ENCODE data around the gene MTMR8. TPM values are rescaled to one million over a fixed set of nuclear protein-coding genes. Genes with fewer than 3 reads are reported as not detected.
"Not testable (repeated sequence)": the region's sequence is repeated elsewhere in the genome, so short reads cannot be mapped to it uniquely, and the experiment has no call there.

MTMR8 gene
- total RNA-seq: under 0.01 and 0.20 TPM in 2 replicates

DNA sequence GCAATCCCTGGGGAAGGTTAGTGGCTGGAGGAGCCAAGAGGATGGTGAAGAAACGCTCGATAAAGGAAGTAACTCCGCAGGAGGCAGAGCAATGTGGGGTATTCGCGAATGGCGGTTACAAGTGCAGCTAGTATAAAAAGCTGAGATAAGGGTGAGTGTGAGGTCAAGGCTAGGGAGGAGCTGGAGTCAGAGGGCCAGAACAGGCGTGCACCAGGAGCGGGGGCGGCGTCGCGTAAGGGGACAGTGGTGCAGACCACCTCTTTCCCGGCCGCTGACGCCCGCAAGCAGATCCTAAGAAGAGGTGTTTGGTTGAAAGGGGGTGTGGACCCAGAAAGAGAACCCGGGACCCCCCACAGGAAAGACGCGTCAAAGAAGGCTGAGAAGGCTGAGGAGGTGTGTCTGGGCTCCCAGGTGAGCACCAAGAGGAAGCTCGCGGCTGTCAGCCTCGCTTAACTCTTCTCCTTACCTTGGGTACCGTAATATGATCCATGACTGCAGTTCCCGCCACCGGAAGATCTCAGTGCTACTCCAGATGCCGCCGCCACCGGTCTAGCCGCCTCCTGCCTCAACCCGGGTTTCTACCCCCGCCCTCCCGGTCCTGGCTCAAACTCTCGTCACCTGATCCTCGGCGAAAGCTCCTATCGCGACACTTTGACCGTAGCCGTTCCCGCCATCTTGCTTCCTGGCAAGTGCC, at the start of gene MTMR8:
TSS of gene MTMR8 (minus strand) at position 579 of the 694 bp plus-strand sequence. CDS start at position 490, 89 bp downstream.
- no peak for DNase-seq (ENCODE audit: low read depth in 2 of 2)

GRCh38 chrX:64439551-64439950, 44.3 kb upstream of the MTMR8 start:
- no peak for DNase-seq (ENCODE audit: low read depth in 2 of 2)

- DNase-seq (ENCODE audit: low read depth in 2 of 2): no peak
Observed at GRCh38 chrX:64437665-64438064, 42.4 kb upstream of the MTMR8 start.

DNA sequence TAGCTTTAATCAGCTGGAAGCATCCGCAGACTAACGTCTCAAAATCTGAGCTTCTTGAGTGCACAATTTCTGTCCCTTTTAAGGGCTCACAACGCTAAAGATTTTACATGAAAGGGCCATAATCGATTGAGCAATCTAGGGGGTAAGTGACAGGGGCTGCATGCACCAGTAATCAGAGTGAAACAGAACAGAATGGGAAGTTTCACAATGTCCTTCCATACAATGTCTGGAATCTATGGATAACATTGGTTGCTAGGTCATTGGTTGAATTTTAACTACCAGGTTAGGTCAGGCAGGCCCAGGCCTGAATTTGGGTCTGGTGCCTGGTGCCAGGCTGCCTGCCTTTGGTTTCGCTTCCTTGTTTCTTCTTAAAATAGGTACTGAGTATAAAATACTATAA, 42.0 kb upstream of the MTMR8 start:
- no peak for DNase-seq (ENCODE audit: low read depth in 2 of 2)

- DNase-seq (ENCODE audit: low read depth in 2 of 2): no peak
Observed at GRCh38 chrX:64428371-64428770, 33.1 kb upstream of the MTMR8 start.

DNA sequence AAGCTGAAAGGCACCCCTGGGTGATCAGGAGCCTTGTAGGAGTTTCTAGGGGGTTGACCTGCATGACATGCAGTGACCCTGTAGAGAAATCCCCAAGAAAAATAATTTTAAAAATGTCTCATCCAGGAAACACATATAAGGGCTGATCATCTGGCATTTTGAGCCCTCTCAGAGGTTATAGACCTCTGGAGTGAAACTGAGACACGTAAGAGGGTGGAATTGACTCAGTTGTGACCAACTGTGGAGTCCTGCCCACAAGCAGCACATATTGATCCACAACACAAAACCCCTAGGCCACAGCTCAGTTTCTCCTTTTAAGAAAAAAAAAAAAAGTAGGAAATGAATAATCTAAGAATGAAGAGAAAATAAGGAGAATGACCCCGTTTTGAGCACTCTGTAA, 32.5 kb upstream of the MTMR8 start:
- DNase-seq (ENCODE audit: low read depth in 2 of 2): no peak

DNA sequence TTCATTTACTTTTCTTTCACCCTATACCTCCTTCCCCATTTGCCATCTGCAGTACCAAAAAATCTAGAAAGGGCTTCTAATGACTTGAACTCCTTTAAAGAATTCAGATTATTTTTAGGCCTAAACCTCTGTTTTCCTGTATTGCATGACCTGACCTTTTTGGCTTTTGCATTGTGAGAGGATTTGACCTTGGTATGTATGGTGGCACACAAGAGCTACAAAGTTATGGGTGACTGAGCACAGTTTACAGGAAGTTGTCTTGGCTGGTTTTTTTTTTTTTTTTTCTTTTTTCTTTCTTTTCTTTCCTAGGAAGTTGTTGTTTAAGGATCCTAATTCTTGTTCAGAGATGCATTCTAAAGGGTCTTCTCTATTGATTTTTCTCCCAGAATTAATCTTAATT, 32.0 kb upstream of the MTMR8 start:
- no peak for DNase-seq (ENCODE audit: low read depth in 2 of 2)

- DNase-seq (ENCODE audit: low read depth in 2 of 2): not testable (repeated sequence)
Observed at GRCh38 chrX:64409730-64410129, 14.5 kb upstream of the MTMR8 start.

DNA sequence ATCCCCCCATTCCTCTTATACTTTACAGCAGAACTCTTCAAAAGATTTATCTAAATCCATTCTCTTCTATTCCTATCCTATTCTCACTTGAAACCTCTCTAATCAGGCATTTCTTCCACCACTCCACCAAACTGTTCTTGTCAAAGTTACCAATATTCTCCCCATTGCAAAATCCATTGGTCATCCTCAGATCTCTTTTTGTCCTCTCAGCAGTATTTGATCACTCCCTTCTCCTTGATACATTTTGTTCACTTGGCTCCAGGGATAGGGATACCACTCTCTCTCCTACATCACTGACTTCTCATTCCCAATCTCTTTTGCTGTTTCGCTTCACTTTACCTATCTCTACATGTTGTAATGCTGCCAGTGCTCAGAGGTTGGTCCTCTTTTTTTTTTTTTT, 2.8 kb upstream of the MTMR8 start:
- no peak for DNase-seq (ENCODE audit: low read depth in 2 of 2)

DNA sequence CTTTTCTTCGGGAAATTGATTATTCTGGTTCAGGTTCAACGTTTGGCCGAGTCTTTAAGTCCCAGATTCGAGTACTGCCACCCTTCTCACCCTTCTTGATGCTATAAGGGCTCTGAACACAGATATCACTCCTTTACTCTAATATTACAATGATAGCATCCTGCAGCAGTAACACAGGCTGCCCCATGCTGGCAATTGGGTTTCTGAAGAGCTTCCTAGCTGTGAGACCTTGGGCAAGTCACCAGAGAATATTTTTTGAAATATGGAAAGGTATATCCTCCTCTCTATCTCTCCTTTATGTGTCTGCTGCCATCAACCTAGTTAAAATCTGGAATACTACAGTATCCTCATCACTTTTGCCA, 297 bp upstream of the MTMR8 start:
- DNase-seq (ENCODE audit: low read depth in 2 of 2): no peak

- DNase-seq (ENCODE audit: low read depth in 2 of 2): no peak
Observed at GRCh38 chrX:64394059-64394873, 986 bp downstream of the MTMR8 start.

- no peak for DNase-seq (ENCODE audit: low read depth in 2 of 2)
Observed at GRCh38 chrX:64389489-64389888, 5.8 kb downstream of the MTMR8 start.

DNA sequence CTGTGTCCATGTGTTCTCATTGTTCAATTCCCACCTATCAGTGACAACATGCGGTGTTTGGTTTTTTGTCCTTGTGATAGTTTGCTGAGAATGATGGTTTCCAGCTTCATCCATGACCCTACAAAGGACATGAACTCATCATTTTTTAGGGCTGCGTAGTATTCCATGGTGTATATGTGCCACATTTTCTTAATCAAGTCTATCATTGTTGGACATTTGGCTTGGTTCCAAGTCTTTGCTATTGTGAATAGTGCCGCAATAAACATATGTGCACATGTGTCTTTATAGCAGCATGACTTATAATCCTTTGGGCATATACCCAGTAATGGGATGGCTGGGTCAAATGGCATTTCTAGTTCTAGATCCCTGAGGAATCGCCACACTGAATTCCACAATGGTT, 14.5 kb downstream of the MTMR8 start:
- not testable (repeated sequence) for DNase-seq (ENCODE audit: low read depth in 2 of 2)

DNA sequence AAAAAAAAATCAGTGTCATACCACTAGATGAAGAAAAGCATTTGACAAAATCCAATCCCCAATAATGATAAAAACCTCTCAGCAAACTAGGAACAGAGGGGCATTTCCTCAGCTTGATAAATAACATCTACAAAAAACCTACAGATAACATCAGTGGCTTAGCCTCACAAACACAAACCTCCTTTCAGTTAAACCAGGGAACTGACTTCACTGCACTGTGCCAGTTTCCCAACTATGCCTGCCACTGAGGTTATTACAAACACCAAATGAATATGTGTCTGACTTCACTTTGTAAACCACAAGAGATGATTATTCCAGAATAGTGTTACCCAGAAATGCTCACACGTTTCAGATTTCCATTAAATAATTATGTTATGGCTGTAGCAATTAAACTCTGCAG, 15.3 kb downstream of the MTMR8 start:
- DNase-seq (ENCODE audit: low read depth in 2 of 2): no peak

DNA sequence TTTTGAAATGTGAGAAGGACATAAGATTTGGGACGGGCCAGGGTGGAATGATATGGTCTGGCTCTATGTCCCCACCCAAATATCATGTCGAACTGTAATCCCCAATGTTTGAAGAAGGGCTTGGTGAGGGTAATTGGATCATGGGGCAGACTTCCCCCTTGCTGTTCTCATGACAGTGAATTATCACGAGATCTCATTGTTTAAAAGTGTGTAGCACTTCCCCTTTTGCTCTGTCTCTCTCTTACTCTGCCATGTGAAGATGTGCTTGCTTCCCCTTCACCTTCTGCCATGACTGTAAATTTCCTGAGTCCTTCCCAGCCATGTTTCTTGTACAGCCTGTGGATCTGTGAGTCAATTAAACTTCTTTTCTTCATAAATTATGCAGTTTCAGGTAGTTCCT, 17.5 kb downstream of the MTMR8 start:
- DNase-seq (ENCODE audit: low read depth in 2 of 2): no peak

GRCh38 chrX:64352081-64352480, 43.2 kb downstream of the MTMR8 start:
- no peak for DNase-seq (ENCODE audit: low read depth in 2 of 2)

- DNase-seq (ENCODE audit: low read depth in 2 of 2): no peak
Observed at GRCh38 chrX:64350521-64350920, 44.7 kb downstream of the MTMR8 start.

- DNase-seq (ENCODE audit: low read depth in 2 of 2): no peak
Observed at GRCh38 chrX:64350047-64350446, 45.2 kb downstream of the MTMR8 start.

DNA sequence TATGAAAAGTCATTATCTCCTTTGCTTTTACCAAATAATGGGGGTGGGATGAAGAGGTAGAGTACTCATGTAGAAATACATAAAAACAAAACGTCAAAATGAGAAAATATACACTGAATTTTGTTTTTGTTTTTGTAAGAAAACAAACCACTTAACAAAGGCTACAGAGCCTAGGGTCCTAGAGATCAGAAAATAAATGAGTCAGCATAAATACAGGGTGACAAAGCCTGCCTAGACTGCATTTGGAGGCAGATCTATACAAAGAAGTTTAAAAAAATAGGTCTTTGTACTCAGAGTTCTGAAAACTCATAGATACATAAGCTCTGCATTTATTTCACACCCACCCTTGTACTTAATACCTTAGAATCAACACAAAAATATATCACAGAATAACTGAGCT, 52.4 kb downstream of the MTMR8 start:
- no peak for DNase-seq (ENCODE audit: low read depth in 2 of 2)

GRCh38 chrX:64338296-64338695, 57.0 kb downstream of the MTMR8 start:
- no peak for DNase-seq (ENCODE audit: low read depth in 2 of 2)

DNA sequence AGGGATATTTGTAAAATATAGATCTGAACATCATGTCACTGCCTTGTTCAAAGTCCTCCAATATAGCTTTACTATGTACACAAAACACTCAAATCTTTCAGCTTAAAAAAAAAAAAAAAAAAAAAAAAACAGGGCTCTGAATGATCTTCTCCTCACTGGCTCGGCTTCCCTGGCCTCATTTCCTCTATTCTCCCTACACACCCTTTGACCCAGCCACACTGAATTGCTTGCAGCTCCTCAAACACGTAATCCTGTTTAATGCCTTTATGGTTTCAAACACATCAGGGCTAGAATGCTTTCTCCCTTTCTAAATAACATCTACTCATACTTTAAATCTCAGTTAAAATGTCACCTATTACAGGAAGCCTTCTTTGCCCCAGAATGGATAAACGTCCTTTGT, 60.8 kb downstream of the MTMR8 start:
- no peak for DNase-seq (ENCODE audit: low read depth in 2 of 2)

GRCh38 chrX:64330284-64330683, 65.0 kb downstream of the MTMR8 start:
- no peak for DNase-seq (ENCODE audit: low read depth in 2 of 2)

GRCh38 chrX:64321507-64321906, 73.7 kb downstream of the MTMR8 start:
- DNase-seq (ENCODE audit: low read depth in 2 of 2): no peak
